HG03575 (cell line): Measurements from ENCODE around the gene TSGA10.

Experiments
- ATAC-seq: cut with Tn5 transposase; IDR thresholded peaks from one replicate; pipeline ENCODE4 v1.9.1; 2021; ENCODE audit not compliant: unreplicated experiment, insufficient number of reproducible peaks, low FRiP score; ENCODE audit errors: extremely low read depth

The TSGA10 gene

GRCh38 chr2:98972582-98973167 lies 182.1 kb downstream of the TSGA10 start:
- no peak for ATAC-seq

- no peak for ATAC-seq
Observed at GRCh38 chr2:98959810-98960507, 194.8 kb downstream of the TSGA10 start.

GRCh38 chr2:98952966-98953365 lies 201.8 kb downstream of the TSGA10 start:
- no peak for ATAC-seq

- no peak for ATAC-seq
Observed at GRCh38 chr2:98948956-98949739, 205.6 kb downstream of the TSGA10 start.

- ATAC-seq, result no peak
Observed at GRCh38 chr2:98947554-98947953, 207.2 kb downstream of the TSGA10 start.
